ENCODE results near the gene ENOX2.
"Not testable (repeated sequence)": the region's sequence is repeated elsewhere in the genome, so short reads cannot be mapped to it uniquely, and the experiment has no call there.

The ENOX2 gene

GRCh38 chrX:130902783-130903613, at the start of gene ENOX2:
Gene ENOX2, minus strand, starts transcription at chrX:130903209. Its CDS starts 199,993 bp downstream, at chrX:130703216.
- peak; percentile 95 for DNase-seq
- Histone ChIP-seq H3K27ac (peak within 1 kb of the TSS; percentile 76), H3K4me3 (ENCODE audit: low read depth, low read length) (peak within 1 kb of the TSS; percentile 74), H3K36me3 (replicated peaks) (no peaks in the 10 kb centered on the region), H3K27me3 (replicated peaks) (no peaks in the 10 kb centered on the region)
- TF ChIP-seq CTCF (IDR thresholded peaks at IDR 0.05; ENCODE audit: low read depth, low read length, missing control alignments) = no peak
- in situ Hi-C loops (cut with HindIII; ENCODE audit: low pct_ligation_motif_present, low sequenced_read_pairs) = no loop called here

- Histone ChIP-seq H3K4me3 (ENCODE audit: low read depth, low read length) (no peak overlapping the region), H3K27me3 (replicated peaks) (no peaks in the 10 kb centered on the region), H3K36me3 (replicated peaks) (no peaks in the 10 kb centered on the region), H3K27ac (no peak overlapping the region)
- in situ Hi-C loops (cut with HindIII; ENCODE audit: low pct_ligation_motif_present, low sequenced_read_pairs) = no loop called here
- TF ChIP-seq CTCF (IDR thresholded peaks at IDR 0.05; ENCODE audit: low read depth, low read length, missing control alignments) = no peak
- DNase-seq = no peak
Observed at GRCh38 chrX:130952266-130953043, 49.4 kb upstream of the ENOX2 start.

GRCh38 chrX:130944230-130944629, 41.2 kb upstream of the ENOX2 start:
- H3K27me3 ChIP-seq (replicated peaks) = no peaks in the 10 kb centered on the region
- TF ChIP-seq CTCF (IDR thresholded peaks at IDR 0.05; ENCODE audit: low read depth, low read length, missing control alignments) = no peak
- no peaks in the 10 kb centered on the region for H3K36me3 ChIP-seq (replicated peaks)
- H3K4me3 ChIP-seq (ENCODE audit: low read depth, low read length) = no peak overlapping the region
- in situ Hi-C loops (cut with HindIII; ENCODE audit: low pct_ligation_motif_present, low sequenced_read_pairs) = no loop called here
- no peak for DNase-seq
- no peak overlapping the region for H3K27ac ChIP-seq

- Histone ChIP-seq H3K27ac (no peak overlapping the region), H3K36me3 (replicated peaks) (no peaks in the 10 kb centered on the region), H3K4me3 (ENCODE audit: low read depth, low read length) (no peak overlapping the region), H3K27me3 (replicated peaks) (no peaks in the 10 kb centered on the region)
- DNase-seq = no peak
- in situ Hi-C loops (cut with HindIII; ENCODE audit: low pct_ligation_motif_present, low sequenced_read_pairs) = no loop called here
- no peak for TF ChIP-seq CTCF (IDR thresholded peaks at IDR 0.05; ENCODE audit: low read depth, low read length, missing control alignments)
Observed at GRCh38 chrX:130937101-130937500, 34.1 kb upstream of the ENOX2 start.

- no peaks in the 10 kb centered on the region for H3K27me3 ChIP-seq (replicated peaks)
- H3K36me3 ChIP-seq (replicated peaks) = no peaks in the 10 kb centered on the region
- no peak for DNase-seq
- H3K4me3 ChIP-seq (ENCODE audit: low read depth, low read length) = no peak overlapping the region
- in situ Hi-C loops (cut with HindIII; ENCODE audit: low pct_ligation_motif_present, low sequenced_read_pairs) = no loop called here
- no peak overlapping the region for H3K27ac ChIP-seq
- no peak for TF ChIP-seq CTCF (IDR thresholded peaks at IDR 0.05; ENCODE audit: low read depth, low read length, missing control alignments)
Observed at GRCh38 chrX:130933358-130933757, 30.3 kb upstream of the ENOX2 start.

- DNase-seq; in situ Hi-C loops (cut with HindIII; ENCODE audit: low pct_ligation_motif_present, low sequenced_read_pairs); H3K27me3 ChIP-seq (replicated peaks); H3K27ac ChIP-seq; H3K4me3 ChIP-seq (ENCODE audit: low read depth, low read length); H3K36me3 ChIP-seq (replicated peaks): not testable (repeated sequence)
Observed at GRCh38 chrX:130920405-130920804, 17.4 kb upstream of the ENOX2 start.

- H3K27me3 ChIP-seq (replicated peaks); in situ Hi-C loops (cut with HindIII; ENCODE audit: low pct_ligation_motif_present, low sequenced_read_pairs); H3K27ac ChIP-seq; DNase-seq; H3K36me3 ChIP-seq (replicated peaks); H3K4me3 ChIP-seq (ENCODE audit: low read depth, low read length): not testable (repeated sequence)
Observed at GRCh38 chrX:130919676-130920075, 16.7 kb upstream of the ENOX2 start.

GRCh38 chrX:130918498-130918897, 15.5 kb upstream of the ENOX2 start:
- H3K4me3 ChIP-seq (ENCODE audit: low read depth, low read length); H3K27me3 ChIP-seq (replicated peaks); in situ Hi-C loops (cut with HindIII; ENCODE audit: low pct_ligation_motif_present, low sequenced_read_pairs): not testable (repeated sequence)

More at GRCh38 chrX:130918498-130918897, 15.5 kb upstream of the ENOX2 start:
- not testable (repeated sequence) for H3K36me3 ChIP-seq (replicated peaks); DNase-seq; H3K27ac ChIP-seq

Measured in brain microvascular endothelial cell (primary cell).